GM18861 (cell line): ENCODE measurements around the gene LIPT1.
"Not testable (repeated sequence)": the region's sequence is repeated elsewhere in the genome, so short reads cannot be mapped to it uniquely, and the experiment has no call there.

Experiments used
- ATAC-seq: cut with Tn5 transposase; IDR thresholded peaks from one replicate; pipeline ENCODE4 v1.9.1; 2021; ENCODE audit not compliant: unreplicated experiment

Gene LIPT1

GRCh38 chr2:99154643-99155536, at the start of gene LIPT1, which contains the start of gene TSGA10:
Gene LIPT1, plus strand, starts transcription at chr2:99154967. Its CDS starts 6,991 bp downstream, at chr2:99161958.
Gene TSGA10, minus strand, starts transcription at chr2:99154942. Its CDS starts 45,503 bp downstream, at chr2:99109439.
- peak; percentile 87 for ATAC-seq

- ATAC-seq, result no peak
These were observed 47.9 kb upstream of the LIPT1 start for GRCh38 chr2:99106913-99107312.

- no peak for ATAC-seq
These were observed 43.5 kb upstream of the LIPT1 start for GRCh38 chr2:99111236-99111635.

- no peak for ATAC-seq
These were observed 42.8 kb upstream of the LIPT1 start for GRCh38 chr2:99111945-99112344.

GRCh38 chr2:99112617-99113016, 42.1 kb upstream of the LIPT1 start:
- ATAC-seq, result no peak

GRCh38 chr2:99127981-99128380, 26.8 kb upstream of the LIPT1 start:
- no peak for ATAC-seq

- not testable (repeated sequence) for ATAC-seq
These were observed 19.7 kb upstream of the LIPT1 start for GRCh38 chr2:99135044-99135556.

GRCh38 chr2:99139003-99139402, 15.8 kb upstream of the LIPT1 start:
- ATAC-seq, result no peak

- ATAC-seq, result no peak
These were observed 14.5 kb upstream of the LIPT1 start for GRCh38 chr2:99140056-99140859.

- ATAC-seq, result peak; percentile 21
These were observed 14.0 kb upstream of the LIPT1 start for GRCh38 chr2:99140860-99141109.

GRCh38 chr2:99141110-99142108, 13.4 kb upstream of the LIPT1 start, which contains the start of gene C2orf15:
Gene C2orf15, plus strand, starts transcription at chr2:99141707. Its CDS starts 8,852 bp downstream, at chr2:99150559.
- peak; percentile 72 for ATAC-seq

GRCh38 chr2:99150706-99151105, 4.1 kb upstream of the LIPT1 start:
- ATAC-seq, result no peak

GRCh38 chr2:99152199-99152895, 2.4 kb upstream of the LIPT1 start:
- ATAC-seq, result no peak

- ATAC-seq, result no peak
These were observed 704 bp upstream of the LIPT1 start for GRCh38 chr2:99153921-99154604.

GRCh38 chr2:99156891-99157290, 2.1 kb downstream of the LIPT1 start:
- no peak for ATAC-seq

- no peak for ATAC-seq
These were observed 3.8 kb downstream of the LIPT1 start for GRCh38 chr2:99158599-99158998.

GRCh38 chr2:99159594-99159993, 4.8 kb downstream of the LIPT1 start:
- ATAC-seq, result no peak

- ATAC-seq, result no peak
These were observed 11.5 kb downstream of the LIPT1 start for GRCh38 chr2:99166218-99166617.

- ATAC-seq, result no peak
These were observed 14.8 kb downstream of the LIPT1 start for GRCh38 chr2:99169534-99169933.
